ENCODE measurements around the gene C9orf43.
A peak's percentile ranks its signal among the peaks of the same experiment; 100 is the strongest.
"Not testable (repeated sequence)": the region's sequence is repeated elsewhere in the genome, so short reads cannot be mapped to it uniquely, and the experiment has no call there.

The C9orf43 gene

GRCh38 chr9:113381441-113381840, 29.1 kb upstream of the C9orf43 start:
- DNase-seq (ENCODE audit: low spot score): not testable (repeated sequence)

- DNase-seq (ENCODE audit: low spot score): no peak
Observed at GRCh38 chr9:113381909-113382411, 28.6 kb upstream of the C9orf43 start.

DNA sequence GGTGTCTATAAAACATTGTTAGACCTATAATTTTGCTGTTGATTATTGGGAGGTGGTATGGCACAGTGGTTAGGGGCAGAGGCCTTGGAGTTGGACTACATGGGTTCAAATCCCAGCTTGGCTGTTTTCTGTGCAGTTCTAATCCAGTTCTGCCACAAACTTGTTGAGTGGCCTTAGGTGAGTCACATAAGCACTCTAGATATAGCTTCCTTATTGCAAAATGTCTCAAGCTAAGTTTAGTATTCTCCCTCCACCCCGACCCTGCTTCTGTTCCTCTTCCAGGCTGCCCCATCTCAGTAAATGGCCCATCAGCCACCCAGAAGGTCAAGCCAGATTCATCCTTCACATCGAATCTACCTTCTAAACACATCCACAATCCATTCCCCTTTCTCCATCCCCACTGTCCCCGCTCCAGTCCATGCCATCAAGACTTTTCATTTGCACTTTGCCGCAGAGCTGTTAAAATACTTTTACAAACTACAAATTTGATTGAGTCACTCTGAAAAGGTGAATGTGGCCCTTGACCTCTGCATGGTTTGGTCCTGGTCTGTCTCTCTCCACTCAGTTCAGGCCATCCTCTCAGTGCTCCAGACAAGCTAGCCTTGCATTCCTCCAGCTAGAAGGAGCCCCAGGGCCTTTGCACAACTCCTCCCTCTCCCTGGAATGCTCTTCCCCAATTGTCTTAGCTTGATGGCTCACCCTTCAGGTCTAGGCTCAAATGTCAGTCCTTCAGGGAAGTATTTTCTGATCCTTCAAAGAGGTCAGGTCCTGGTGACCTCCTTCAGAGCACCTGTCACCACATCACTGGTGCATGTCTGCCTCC, 23.8 kb upstream of the C9orf43 start:
- DNase-seq (ENCODE audit: low spot score): no peak

GRCh38 chr9:113387560-113388230, 22.9 kb upstream of the C9orf43 start:
- DNase-seq (ENCODE audit: low spot score): no peak

DNA sequence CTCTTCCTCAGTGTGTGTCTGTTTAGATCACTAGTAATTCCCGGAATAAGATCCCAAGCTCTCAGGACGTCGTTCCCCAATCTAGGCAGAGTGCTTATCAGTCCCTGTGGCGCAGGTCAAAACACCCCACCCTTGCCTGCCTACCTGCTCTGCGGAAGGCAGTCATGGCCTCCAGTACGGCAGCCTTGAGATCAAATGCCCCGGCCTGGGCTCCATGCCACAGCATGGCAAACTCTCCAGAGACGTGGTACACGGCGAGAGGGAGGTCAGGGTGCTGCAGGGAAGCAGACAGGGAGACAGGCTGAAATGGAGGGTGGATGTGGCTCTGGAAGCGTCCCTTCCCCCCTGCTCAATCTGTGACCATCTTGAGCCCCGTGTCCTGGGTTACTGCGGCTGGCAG, 21.7 kb upstream of the C9orf43 start:
- no peak for DNase-seq (ENCODE audit: low spot score)

- no peak for DNase-seq (ENCODE audit: low spot score)
Observed at GRCh38 chr9:113389451-113389850, 21.1 kb upstream of the C9orf43 start.

DNA sequence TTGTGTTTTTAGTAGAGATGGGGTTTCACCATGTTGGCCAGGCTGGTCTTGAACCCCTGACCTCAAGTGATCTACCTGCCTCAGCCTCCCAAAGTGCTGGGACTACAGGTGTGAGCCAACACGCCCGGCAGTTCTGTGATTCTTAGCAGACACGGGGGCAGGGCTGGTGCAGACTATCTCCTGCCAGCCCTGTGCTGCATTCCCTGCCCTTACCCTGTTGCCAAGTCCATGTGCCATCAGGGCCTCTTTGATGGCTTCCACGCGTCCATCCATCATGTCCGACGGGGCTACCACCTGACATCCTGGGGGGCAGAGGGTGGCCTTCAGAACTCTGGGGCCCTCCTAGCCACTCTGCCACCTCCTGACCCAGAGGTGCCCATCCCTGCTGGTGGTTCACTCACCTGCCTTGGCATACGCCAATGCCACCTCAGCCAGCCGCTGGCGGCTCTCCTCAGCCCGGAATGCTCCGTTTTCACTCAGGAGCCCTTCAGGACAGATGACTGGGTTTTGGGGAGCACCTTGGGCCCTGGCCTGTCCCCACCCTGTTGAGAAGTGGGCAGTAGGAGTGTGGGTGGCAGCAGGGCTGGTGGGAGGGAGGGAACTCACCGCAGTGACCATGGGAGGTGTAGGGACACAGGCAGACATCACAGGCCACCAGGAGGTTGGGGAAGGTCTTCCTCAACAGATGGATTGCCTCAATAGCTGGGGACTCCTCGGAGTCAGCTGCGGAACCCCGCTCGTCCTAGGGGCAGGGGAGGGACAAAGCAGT, 20.2 kb upstream of the C9orf43 start:
- DNase-seq (ENCODE audit: low spot score): no peak

GRCh38 chr9:113391917-113392316, 18.6 kb upstream of the C9orf43 start:
- DNase-seq (ENCODE audit: low spot score): no peak

- DNase-seq (ENCODE audit: low spot score): no peak
Observed at GRCh38 chr9:113393281-113393680, 17.3 kb upstream of the C9orf43 start.

GRCh38 chr9:113395000-113395861, 15.3 kb upstream of the C9orf43 start:
- no peak for DNase-seq (ENCODE audit: low spot score)

GRCh38 chr9:113397203-113397631, 13.3 kb upstream of the C9orf43 start:
- DNase-seq (ENCODE audit: low spot score): no peak

- no peak for DNase-seq (ENCODE audit: low spot score)
Observed at GRCh38 chr9:113398796-113399195, 11.8 kb upstream of the C9orf43 start.

GRCh38 chr9:113399646-113400200, 10.8 kb upstream of the C9orf43 start:
- no peak for DNase-seq (ENCODE audit: low spot score)

DNA sequence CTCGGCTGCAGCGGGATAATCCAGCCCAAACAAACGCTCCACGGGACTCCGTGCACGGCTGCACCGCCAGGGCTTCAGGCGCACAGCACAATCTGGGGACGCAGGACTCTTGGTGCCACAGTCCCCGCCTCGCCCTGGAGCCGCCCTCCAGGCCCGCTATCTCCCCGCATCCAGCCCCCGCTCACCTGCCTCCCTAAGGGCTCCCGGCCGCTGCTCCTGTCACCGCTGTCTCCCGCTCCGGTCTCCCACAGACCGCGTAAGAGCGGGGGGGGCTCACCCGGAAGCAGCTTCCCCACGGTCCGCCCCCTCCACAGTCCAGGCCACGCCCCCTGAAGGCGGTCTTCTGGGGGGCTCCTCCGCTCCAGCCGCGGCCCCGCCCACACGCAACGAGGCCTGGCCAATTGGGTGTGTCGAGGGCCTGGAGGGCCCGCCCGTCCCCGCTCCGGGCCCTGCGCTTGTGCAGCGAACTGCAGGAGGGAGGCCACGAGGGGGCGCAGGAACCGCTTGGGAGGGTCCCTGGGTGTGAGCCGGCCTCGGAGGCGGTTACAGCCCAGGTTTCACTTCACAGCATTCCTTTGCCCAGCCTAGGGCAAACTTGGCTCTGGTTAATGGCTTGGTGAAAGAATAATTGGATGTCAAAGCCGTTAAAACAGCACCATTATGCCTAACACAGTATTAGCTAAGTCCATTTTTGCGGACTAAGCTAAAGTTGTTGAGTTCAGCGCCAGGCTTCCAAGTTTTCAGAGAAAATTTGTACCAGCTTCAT, 9.3 kb upstream of the C9orf43 start, which contains the start of gene ALAD:
ALAD (minus strand) TSS at position 258 of the 766 bp plus-strand sequence. CDS start 7,725 bp downstream, outside the sequence.
- peak; percentile 99 for DNase-seq (ENCODE audit: low spot score)

DNA sequence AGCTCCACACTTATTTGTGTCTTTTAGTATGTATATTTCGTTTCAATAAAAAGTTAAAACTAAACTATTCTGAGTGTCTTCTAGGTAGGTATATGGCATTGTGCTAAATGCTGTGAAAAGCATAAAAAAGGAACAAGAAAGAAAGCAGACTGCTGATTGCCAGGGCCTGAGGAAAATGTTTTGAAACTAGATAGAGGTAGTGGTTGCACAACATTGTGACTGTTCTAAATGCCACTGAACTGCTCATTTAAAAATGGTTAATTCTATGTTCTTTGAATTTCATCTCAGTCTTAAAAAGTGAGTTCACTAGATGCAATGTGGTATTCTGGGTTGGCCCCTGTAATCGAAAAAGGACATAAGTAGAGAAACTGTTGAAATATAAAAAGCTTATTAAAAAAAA, 6.9 kb upstream of the C9orf43 start:
- DNase-seq (ENCODE audit: low spot score): no peak

DNA sequence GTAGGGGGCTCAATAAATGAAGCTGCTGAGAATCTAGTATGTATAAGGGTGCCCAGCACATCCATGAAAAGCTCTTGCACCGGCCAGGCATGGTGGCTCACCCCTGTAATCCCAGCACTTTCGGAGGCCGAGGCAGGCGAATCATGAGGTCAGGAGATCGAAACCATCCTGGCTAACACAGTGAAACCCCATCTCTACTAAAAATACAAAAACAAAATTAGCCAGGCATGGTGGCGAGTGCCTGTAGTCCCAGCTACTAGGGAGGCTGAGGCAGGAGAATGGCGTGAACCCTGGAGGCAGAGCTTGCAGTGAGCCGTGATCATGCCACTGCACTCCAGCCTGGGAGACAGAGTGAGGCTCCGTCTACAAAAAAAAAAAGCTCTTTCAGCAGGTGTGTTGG, 4.2 kb upstream of the C9orf43 start:
- DNase-seq (ENCODE audit: low spot score): not testable (repeated sequence)

- peak; percentile 78 for DNase-seq (ENCODE audit: low spot score)
Observed at GRCh38 chr9:113406873-113407511, 3.6 kb upstream of the C9orf43 start.

DNA sequence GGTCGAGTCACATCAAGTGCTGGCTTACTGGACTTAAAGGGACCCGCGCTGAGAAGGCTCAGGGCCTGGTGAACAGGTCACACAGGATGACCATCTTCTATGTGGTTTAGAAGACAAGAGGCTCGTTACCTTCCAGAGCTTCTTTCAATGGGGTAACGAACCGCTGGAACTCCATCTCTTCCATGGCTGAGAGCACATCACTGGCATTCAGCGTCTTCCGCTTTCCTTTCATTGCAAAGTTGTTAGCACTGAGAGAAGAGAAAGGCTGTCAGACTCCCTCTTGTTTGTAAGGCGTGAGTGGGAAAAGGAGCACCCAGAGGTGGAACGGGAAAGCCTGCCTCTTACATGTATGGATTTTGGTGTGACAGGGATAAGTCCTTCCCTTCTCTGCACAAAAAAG, 1.1 kb upstream of the C9orf43 start:
- DNase-seq (ENCODE audit: low spot score): no peak

GRCh38 chr9:113409883-113410206, 702 bp upstream of the C9orf43 start:
- peak; percentile 19 for DNase-seq (ENCODE audit: low spot score)

GRCh38 chr9:113416149-113416721, 5.7 kb downstream of the C9orf43 start:
- DNase-seq (ENCODE audit: low spot score): no peak

All from GM03348 (cell line).